RWPE2 (cell line): Measurements from ENCODE around the gene FNBP1L.

ENCODE experiments used
- ATAC-seq: fragments of 200-7000 bp; cut with Tn5 transposase; 3 replicates; pipeline ENCODE4 v1.9.1; 2021; ENCODE audit warnings: low read depth
- DNase-seq: peaks from one replicate; pipeline ENCODE4 v3.0.0-alpha.2; 2020; ENCODE audit warnings: low spot score
- H3K27ac ChIP-seq: fragments of 450-650 bp; 2 replicates; pipeline ENCODE4 v1.5.1; 2017; ENCODE audit warnings: mild to moderate bottlenecking; ENCODE audit not compliant: poor library complexity, severe bottlenecking
- H3K27me3 ChIP-seq: fragments of 250-450 bp; sonication (Bioruptor Pico); 2 replicates; pipeline ENCODE4 v1.5.1; 2021; ENCODE audit warnings: mild to moderate bottlenecking, moderate library complexity; ENCODE audit not compliant: insufficient read depth, poor library complexity, severe bottlenecking
- H3K36me3 ChIP-seq: fragments of 250-450 bp; sonication (Bioruptor Pico); 2 replicates; pipeline ENCODE4 v1.5.1; 2020; ENCODE audit warnings: low read depth, mild to moderate bottlenecking, moderate library complexity
- H3K4me1 ChIP-seq: fragments of 250-450 bp; sonication (Bioruptor Pico); 2 replicates; pipeline ENCODE4 v1.5.1; 2021; ENCODE audit warnings: mild to moderate bottlenecking, moderate library complexity; ENCODE audit not compliant: insufficient read depth, poor library complexity, severe bottlenecking
- H3K4me3 ChIP-seq: fragments of 250-450 bp; sonication (Bioruptor Pico); 2 replicates; pipeline ENCODE4 v1.5.1; 2021; ENCODE audit warnings: mild to moderate bottlenecking, moderate library complexity; ENCODE audit not compliant: severe bottlenecking
- H3K9me3 ChIP-seq: fragments of 250-450 bp; sonication (Bioruptor Pico); 2 replicates; pipeline ENCODE4 v1.5.1; 2021; ENCODE audit warnings: mild to moderate bottlenecking, moderate library complexity; ENCODE audit not compliant: severe bottlenecking
- CTCF ChIP-seq: fragments of 450-650 bp; IDR thresholded peaks from one replicate; pipeline ENCODE4 v1.5.1; 2017; ENCODE audit warnings: mild to moderate bottlenecking, moderate library complexity; ENCODE audit not compliant: poor library complexity, severe bottlenecking

Gene FNBP1L

DNA sequence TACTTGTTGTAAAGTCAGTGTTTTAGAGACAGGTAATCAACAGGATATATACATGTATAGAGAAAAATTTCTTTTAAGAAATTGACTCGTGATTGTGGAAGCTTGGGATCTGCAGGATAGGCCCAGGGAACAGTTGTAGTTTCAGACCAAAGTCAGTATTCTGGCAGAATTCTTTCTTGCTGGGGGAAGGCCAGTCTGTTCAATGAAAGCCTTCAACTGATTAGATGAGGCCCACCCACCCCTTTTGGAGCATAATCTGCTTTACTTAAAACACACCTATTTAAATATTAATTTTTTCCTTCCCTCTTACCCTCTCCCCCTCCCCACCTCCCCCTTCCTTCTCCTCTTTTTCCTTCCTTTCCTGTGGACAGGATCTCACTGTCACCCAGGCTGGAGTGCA lies 48.0 kb downstream of the FNBP1L start:
- DNase-seq (no peak), ATAC-seq (no peak)
- no peak overlapping the region for H3K27ac ChIP-seq
- no peak overlapping the region for H3K4me3 ChIP-seq
- peaks cover 5% of the 10 kb centered on the region for H3K4me1 ChIP-seq
- H3K27me3 ChIP-seq = no peaks in the 10 kb centered on the region
- no peaks in the 10 kb centered on the region for H3K9me3 ChIP-seq
- TF ChIP-seq CTCF = no peak
- peaks cover 25% of the 10 kb centered on the region for H3K36me3 ChIP-seq

GRCh38 chr1:93496520-93496919 lies 48.6 kb downstream of the FNBP1L start:
- no peak for DNase-seq
- TF ChIP-seq CTCF = no peak

DNA sequence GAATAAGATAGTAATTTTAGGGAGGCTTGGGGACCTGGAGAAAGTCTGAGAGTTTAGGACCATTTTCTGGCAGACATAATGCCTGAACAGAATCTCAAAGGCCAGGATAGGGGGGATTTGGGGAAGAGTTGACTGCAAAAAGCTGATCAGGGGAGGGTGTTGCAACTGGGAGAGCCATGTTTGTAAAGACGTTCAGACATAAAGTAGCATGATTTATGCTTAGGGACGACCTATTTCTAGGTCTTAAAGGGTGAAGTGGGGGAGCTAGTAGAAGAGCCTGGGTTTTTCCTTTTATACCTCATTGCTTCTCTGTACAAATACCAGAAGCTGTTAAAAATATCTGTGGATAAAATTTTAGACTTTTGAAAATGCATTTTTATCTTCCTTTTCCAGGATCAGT lies 51.2 kb downstream of the FNBP1L start:
- Histone ChIP-seq H3K4me3 (no peak overlapping the region), H3K36me3 (peaks cover 29% of the 10 kb centered on the region), H3K27me3 (no peaks in the 10 kb centered on the region), H3K27ac (no peak overlapping the region), H3K4me1 (peaks cover 24% of the 10 kb centered on the region), H3K9me3 (peaks cover 2% of the 10 kb centered on the region)
- TF ChIP-seq CTCF = no peak
- no peak for ATAC-seq
- no peak for DNase-seq

More at GRCh38 chr1:93496520-93496919, 48.6 kb downstream of the FNBP1L start:
- H3K4me1 ChIP-seq = peaks cover 6% of the 10 kb centered on the region
- H3K27ac ChIP-seq = no peak overlapping the region
- no peak overlapping the region for H3K4me3 ChIP-seq
- peaks cover 32% of the 10 kb centered on the region for H3K36me3 ChIP-seq
- H3K27me3 ChIP-seq = no peaks in the 10 kb centered on the region
- no peak for ATAC-seq
- H3K9me3 ChIP-seq = no peaks in the 10 kb centered on the region

DNA sequence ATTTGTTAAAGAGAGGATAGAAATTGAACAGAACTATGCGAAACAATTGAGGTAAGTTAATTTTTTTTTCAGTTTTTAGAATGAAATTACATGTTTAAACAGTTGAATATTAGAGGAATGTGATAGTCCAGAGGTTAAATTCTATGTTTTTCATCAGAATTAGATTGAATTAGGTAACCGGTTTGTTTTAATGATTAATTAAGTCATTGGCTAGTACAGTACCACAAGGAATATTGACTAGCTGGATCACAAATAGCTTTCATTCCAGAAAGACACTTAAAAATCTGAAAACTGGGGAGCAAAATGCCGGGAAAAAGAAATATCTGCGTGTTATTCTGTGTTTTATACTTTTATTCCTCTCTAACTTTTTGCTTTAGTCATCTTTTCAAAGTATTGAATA lies 51.6 kb downstream of the FNBP1L start:
- Histone ChIP-seq H3K36me3 (peaks cover 29% of the 10 kb centered on the region), H3K4me3 (no peak overlapping the region), H3K27me3 (no peaks in the 10 kb centered on the region), H3K4me1 (peaks cover 24% of the 10 kb centered on the region), H3K9me3 (peaks cover 2% of the 10 kb centered on the region), H3K27ac (no peak overlapping the region)
- TF ChIP-seq CTCF = no peak
- DNase-seq (no peak), ATAC-seq (no peak)

- TF ChIP-seq CTCF = no peak
- DNase-seq = no peak
- no peak for ATAC-seq
- peaks cover 19% of the 10 kb centered on the region for H3K4me1 ChIP-seq
- H3K27me3 ChIP-seq = no peaks in the 10 kb centered on the region
- H3K36me3 ChIP-seq = peaks cover 24% of the 10 kb centered on the region
- no peak overlapping the region for H3K27ac ChIP-seq
- H3K4me3 ChIP-seq = no peak overlapping the region
- peaks cover 2% of the 10 kb centered on the region for H3K9me3 ChIP-seq
Observed at GRCh38 chr1:93500275-93500674, 52.4 kb downstream of the FNBP1L start.
